Rectal smooth muscle tissue (tissue), 1 donor: ENCODE measurements around the gene RAE1.

Experiments used
- H3K27ac ChIP-seq: one replicate; pipeline ENCODE4 v1.7.0; 2013; ENCODE audit warnings: low read depth, low read length, inconsistent platforms
- H3K27me3 ChIP-seq: one replicate; pipeline ENCODE4 v1.7.0; 2013; ENCODE audit warnings: low read length; ENCODE audit not compliant: control insufficient read depth, insufficient read depth
- H3K36me3 ChIP-seq: one replicate; pipeline ENCODE4 v1.7.0; 2013; ENCODE audit warnings: low read length; ENCODE audit not compliant: control insufficient read depth, insufficient read depth
- H3K4me1 ChIP-seq: one replicate; pipeline ENCODE4 v1.7.0; 2013; ENCODE audit warnings: low read length; ENCODE audit not compliant: control insufficient read depth, insufficient read depth
- H3K4me3 ChIP-seq: one replicate; pipeline ENCODE4 v1.7.0; 2013; ENCODE audit warnings: low read length
- H3K9ac ChIP-seq: one replicate; pipeline ENCODE4 v1.7.0; 2013; ENCODE audit warnings: low read length

The RAE1 gene

GRCh38 chr20:57351042-57351783 lies at the start of gene RAE1:
Gene RAE1, plus strand, starts transcription at chr20:57351255. Its CDS starts 2,784 bp downstream, at chr20:57354039.
- peak within 1 kb of the TSS; percentile 76 for H3K4me3 ChIP-seq
- H3K27ac ChIP-seq: peak within 1 kb of the TSS; percentile 85
- H3K27me3 ChIP-seq: no peaks in the 10 kb centered on the region
- H3K9ac ChIP-seq: peak within 1 kb of the TSS; percentile 19
- H3K36me3 ChIP-seq: peaks cover 14% of the 10 kb centered on the region
- peaks cover 3% of the 10 kb centered on the region for H3K4me1 ChIP-seq

- Histone ChIP-seq H3K27ac (no peak overlapping the region), H3K4me1 (no peaks in the 10 kb centered on the region), H3K9ac (no peak overlapping the region), H3K4me3 (no peak overlapping the region), H3K36me3 (no peaks in the 10 kb centered on the region), H3K27me3 (no peaks in the 10 kb centered on the region)
Measured at GRCh38 chr20:57306747-57307146, 44.3 kb upstream of the RAE1 start.

GRCh38 chr20:57308451-57309271 lies 42.4 kb upstream of the RAE1 start:
- Histone ChIP-seq H3K27me3 (no peaks in the 10 kb centered on the region), H3K9ac (no peak overlapping the region), H3K36me3 (no peaks in the 10 kb centered on the region), H3K27ac (no peak overlapping the region), H3K4me3 (no peak overlapping the region), H3K4me1 (no peaks in the 10 kb centered on the region)

- Histone ChIP-seq H3K36me3 (no peaks in the 10 kb centered on the region), H3K27me3 (no peaks in the 10 kb centered on the region), H3K4me3 (no peak overlapping the region), H3K4me1 (no peaks in the 10 kb centered on the region), H3K27ac (no peak overlapping the region), H3K9ac (no peak overlapping the region)
Measured at GRCh38 chr20:57309544-57310115, 41.4 kb upstream of the RAE1 start.

GRCh38 chr20:57310821-57311514 lies 40.1 kb upstream of the RAE1 start:
- H3K4me1 ChIP-seq: no peaks in the 10 kb centered on the region
- H3K27ac ChIP-seq: no peak overlapping the region
- no peaks in the 10 kb centered on the region for H3K36me3 ChIP-seq
- H3K27me3 ChIP-seq: no peaks in the 10 kb centered on the region
- H3K9ac ChIP-seq: no peak overlapping the region
- H3K4me3 ChIP-seq: no peak overlapping the region

GRCh38 chr20:57312138-57312537 lies 38.9 kb upstream of the RAE1 start:
- Histone ChIP-seq H3K36me3 (no peaks in the 10 kb centered on the region), H3K4me3 (no peak overlapping the region), H3K27ac (no peak overlapping the region), H3K27me3 (no peaks in the 10 kb centered on the region), H3K4me1 (no peaks in the 10 kb centered on the region), H3K9ac (no peak overlapping the region)

- Histone ChIP-seq H3K9ac (no peak overlapping the region), H3K36me3 (no peaks in the 10 kb centered on the region), H3K4me3 (no peak overlapping the region), H3K4me1 (no peaks in the 10 kb centered on the region), H3K27ac (no peak overlapping the region), H3K27me3 (no peaks in the 10 kb centered on the region)
Measured at GRCh38 chr20:57313230-57313629, 37.8 kb upstream of the RAE1 start.

GRCh38 chr20:57313951-57314350 lies 37.1 kb upstream of the RAE1 start:
- Histone ChIP-seq H3K4me1 (no peaks in the 10 kb centered on the region), H3K27me3 (no peaks in the 10 kb centered on the region), H3K36me3 (no peaks in the 10 kb centered on the region), H3K4me3 (no peak overlapping the region), H3K9ac (no peak overlapping the region), H3K27ac (no peak overlapping the region)

GRCh38 chr20:57315083-57315975 lies 35.7 kb upstream of the RAE1 start:
- H3K27ac ChIP-seq: no peak overlapping the region
- no peaks in the 10 kb centered on the region for H3K27me3 ChIP-seq
- H3K4me1 ChIP-seq: no peaks in the 10 kb centered on the region
- no peak overlapping the region for H3K4me3 ChIP-seq
- no peak overlapping the region for H3K9ac ChIP-seq
- no peaks in the 10 kb centered on the region for H3K36me3 ChIP-seq

- Histone ChIP-seq H3K27me3 (no peaks in the 10 kb centered on the region), H3K9ac (no peak overlapping the region), H3K36me3 (no peaks in the 10 kb centered on the region), H3K4me1 (no peaks in the 10 kb centered on the region), H3K27ac (no peak overlapping the region), H3K4me3 (no peak overlapping the region)
Measured at GRCh38 chr20:57315976-57316480, 35.0 kb upstream of the RAE1 start.

- peaks cover 2% of the 10 kb centered on the region for H3K27me3 ChIP-seq
- no peak overlapping the region for H3K4me3 ChIP-seq
- no peak overlapping the region for H3K9ac ChIP-seq
- H3K36me3 ChIP-seq: no peaks in the 10 kb centered on the region
- no peaks in the 10 kb centered on the region for H3K4me1 ChIP-seq
- no peak overlapping the region for H3K27ac ChIP-seq
Measured at GRCh38 chr20:57316795-57317201, 34.3 kb upstream of the RAE1 start.
